Measurements from ENCODE around the gene AP2A1.

AP2A1 gene

DNA sequence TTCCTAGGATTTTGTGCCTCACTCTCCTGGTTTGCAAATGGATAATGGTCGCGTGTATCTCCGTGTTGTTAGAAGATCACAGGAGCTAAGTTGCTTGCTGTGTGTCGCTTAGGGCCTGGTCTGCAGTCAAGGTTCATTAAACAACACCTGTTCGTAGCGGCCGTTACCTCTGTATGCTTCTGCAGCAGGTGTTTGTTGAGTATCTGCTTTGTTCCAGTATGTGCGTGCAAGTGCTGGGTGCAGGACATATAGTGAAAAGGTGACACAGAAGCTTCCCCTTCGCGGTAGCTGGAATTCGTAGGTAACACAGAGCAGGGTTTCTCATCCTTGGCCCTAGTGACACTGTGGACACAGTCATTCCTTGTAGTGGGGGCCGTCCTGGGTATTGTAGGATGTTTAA, 56.7 kb downstream of the AP2A1 start:
- H3K9ac ChIP-seq (ENCODE audit: low read depth in 1 of 2, low read length in 2 of 2): no peak overlapping the region
- H3K36me3 ChIP-seq (ENCODE audit: control insufficient read depth in 1 of 2, insufficient read depth in 2 of 2, low read length in 2 of 2): peaks cover 8 to 24% of the 10 kb centered on the region in 2 donors
- H3K4me3 ChIP-seq (ENCODE audit: low read depth in 1 of 2, low read length in 2 of 2): no peak overlapping the region
- H3K9me3 ChIP-seq (ENCODE audit: control insufficient read depth in 1 of 2, low read length in 2 of 2): no peaks in the 10 kb centered on the region
- no peak overlapping the region for H3K27ac ChIP-seq (ENCODE audit: low read depth, low read length)
- peaks cover 9 to 10% of the 10 kb centered on the region in 2 donors for H3K4me1 ChIP-seq (ENCODE audit: control insufficient read depth in 1 of 2, insufficient read depth in 2 of 2, low read length in 2 of 2)
- no peaks in the 10 kb centered on the region for H3K27me3 ChIP-seq (ENCODE audit: control insufficient read depth in 1 of 2, insufficient read depth in 2 of 2, low read length in 2 of 2)

DNA sequence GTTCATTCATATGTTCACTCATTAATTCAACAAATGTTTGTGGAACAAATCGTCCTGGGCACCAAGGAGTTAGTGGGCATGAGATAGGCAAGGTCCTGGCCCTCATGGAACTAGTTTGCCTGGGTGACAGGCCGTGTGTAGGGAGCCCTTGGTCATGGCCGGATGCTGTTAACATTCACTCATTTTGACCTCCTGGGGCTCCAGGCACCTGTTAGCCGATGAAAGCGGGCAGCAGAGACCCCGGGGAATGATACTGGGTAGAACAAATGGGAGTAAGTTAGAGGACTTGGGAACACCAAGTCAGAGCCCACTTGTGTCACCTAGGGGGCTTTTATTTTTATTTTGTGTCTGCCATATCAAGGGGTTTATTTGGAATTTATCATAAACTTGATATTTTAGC, 57.9 kb downstream of the AP2A1 start:
- H3K27ac ChIP-seq (ENCODE audit: low read depth, low read length): no peak overlapping the region
- H3K4me3 ChIP-seq (ENCODE audit: low read depth in 1 of 2, low read length in 2 of 2): no peak overlapping the region
- H3K36me3 ChIP-seq (ENCODE audit: control insufficient read depth in 1 of 2, insufficient read depth in 2 of 2, low read length in 2 of 2): peaks cover 12 to 34% of the 10 kb centered on the region in 2 donors
- peaks cover under 1% of the 10 kb centered on the region in 2 donors for H3K4me1 ChIP-seq (ENCODE audit: control insufficient read depth in 1 of 2, insufficient read depth in 2 of 2, low read length in 2 of 2)
- no peaks in the 10 kb centered on the region for H3K9me3 ChIP-seq (ENCODE audit: control insufficient read depth in 1 of 2, low read length in 2 of 2)
- no peak overlapping the region for H3K9ac ChIP-seq (ENCODE audit: low read depth in 1 of 2, low read length in 2 of 2)
- no peaks in the 10 kb centered on the region for H3K27me3 ChIP-seq (ENCODE audit: control insufficient read depth in 1 of 2, insufficient read depth in 2 of 2, low read length in 2 of 2)

DNA sequence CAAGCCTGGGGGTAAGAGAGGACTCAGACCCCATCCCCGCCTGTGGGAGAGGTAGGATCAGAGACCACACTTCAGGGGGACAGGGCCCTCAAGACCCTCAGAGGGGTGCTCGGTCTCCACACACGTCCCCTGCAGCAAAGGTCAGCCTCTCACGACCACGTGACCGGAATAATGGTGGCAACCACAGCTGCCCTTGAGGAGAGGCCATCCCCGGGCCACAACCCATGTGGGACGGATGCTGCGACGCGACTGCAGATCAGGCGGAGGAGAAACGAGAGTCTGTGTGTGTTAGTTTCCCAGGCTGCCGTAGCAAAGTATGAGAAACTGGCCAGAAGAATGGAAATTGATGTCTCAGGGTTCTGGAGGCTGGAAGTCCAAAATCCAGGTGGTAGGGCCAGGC, 60.2 kb downstream of the AP2A1 start:
- no peak overlapping the region for H3K9ac ChIP-seq (ENCODE audit: low read depth in 1 of 2, low read length in 2 of 2)
- no peaks in the 10 kb centered on the region for H3K4me1 ChIP-seq (ENCODE audit: control insufficient read depth in 1 of 2, insufficient read depth in 2 of 2, low read length in 2 of 2)
- no peak overlapping the region for H3K4me3 ChIP-seq (ENCODE audit: low read depth in 1 of 2, low read length in 2 of 2)
- H3K27ac ChIP-seq (ENCODE audit: low read depth, low read length): no peak overlapping the region
- H3K36me3 ChIP-seq (ENCODE audit: control insufficient read depth in 1 of 2, insufficient read depth in 2 of 2, low read length in 2 of 2): peaks cover 20 to 55% of the 10 kb centered on the region in 2 donors
- no peaks in the 10 kb centered on the region for H3K9me3 ChIP-seq (ENCODE audit: control insufficient read depth in 1 of 2, low read length in 2 of 2)
- no peaks in the 10 kb centered on the region for H3K27me3 ChIP-seq (ENCODE audit: control insufficient read depth in 1 of 2, insufficient read depth in 2 of 2, low read length in 2 of 2)

DNA sequence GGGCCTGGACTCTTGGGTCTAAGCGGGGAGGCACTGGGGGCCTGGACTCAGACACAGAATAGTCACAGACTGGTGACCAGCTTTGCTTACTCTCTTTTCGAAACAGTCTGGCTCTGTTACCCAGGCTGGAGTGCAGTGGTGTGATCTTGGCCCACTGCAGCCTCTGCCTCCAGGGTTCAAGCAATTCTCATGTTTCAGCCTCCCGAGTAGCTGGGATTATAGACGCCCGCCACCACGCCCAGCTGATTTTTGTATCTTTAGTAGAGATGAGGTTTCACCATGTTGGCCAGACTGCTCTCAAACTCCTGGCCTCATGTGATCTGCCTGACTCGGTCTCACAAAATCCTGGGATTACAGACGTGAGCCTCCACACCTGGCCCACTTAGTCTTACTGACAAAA, 62.4 kb downstream of the AP2A1 start:
- Histone ChIP-seq H3K9ac (ENCODE audit: low read depth in 1 of 2, low read length in 2 of 2) (no peak overlapping the region), H3K4me1 (ENCODE audit: control insufficient read depth in 1 of 2, insufficient read depth in 2 of 2, low read length in 2 of 2) (no peaks in the 10 kb centered on the region), H3K36me3 (ENCODE audit: control insufficient read depth in 1 of 2, insufficient read depth in 2 of 2, low read length in 2 of 2) (peaks cover 37 to 68% of the 10 kb centered on the region in 2 donors), H3K9me3 (ENCODE audit: control insufficient read depth in 1 of 2, low read length in 2 of 2) (no peaks in the 10 kb centered on the region), H3K4me3 (ENCODE audit: low read depth in 1 of 2, low read length in 2 of 2) (no peak overlapping the region), H3K27me3 (ENCODE audit: control insufficient read depth in 1 of 2, insufficient read depth in 2 of 2, low read length in 2 of 2) (no peaks in the 10 kb centered on the region), H3K27ac (ENCODE audit: low read depth, low read length) (no peak overlapping the region)

DNA sequence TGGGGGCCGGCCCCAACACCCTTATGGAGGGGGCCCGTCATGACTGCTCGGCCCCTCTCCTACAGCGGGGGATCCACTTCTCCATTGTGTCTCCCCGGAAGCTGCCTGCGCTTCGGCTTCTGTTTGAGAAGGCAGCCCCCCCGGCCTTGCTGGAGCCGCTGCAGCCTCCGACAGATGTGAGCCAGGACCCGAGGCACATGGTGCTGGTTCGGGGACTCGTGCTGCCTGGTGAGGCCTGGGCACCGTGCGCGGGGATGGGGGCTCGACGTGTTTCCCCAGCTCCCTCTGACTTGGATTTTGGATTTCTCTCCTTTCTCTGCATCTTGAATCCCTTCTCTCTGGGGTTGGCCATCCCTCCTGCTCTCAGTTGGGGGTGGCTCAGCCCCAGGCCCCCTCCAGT, 62.9 kb downstream of the AP2A1 start:
- H3K9ac ChIP-seq (ENCODE audit: low read depth in 1 of 2, low read length in 2 of 2): no peak overlapping the region
- peaks cover 41 to 74% of the 10 kb centered on the region in 2 donors for H3K36me3 ChIP-seq (ENCODE audit: control insufficient read depth in 1 of 2, insufficient read depth in 2 of 2, low read length in 2 of 2)
- no peaks in the 10 kb centered on the region for H3K9me3 ChIP-seq (ENCODE audit: control insufficient read depth in 1 of 2, low read length in 2 of 2)
- no peak overlapping the region for H3K4me3 ChIP-seq (ENCODE audit: low read depth in 1 of 2, low read length in 2 of 2)
- H3K27me3 ChIP-seq (ENCODE audit: control insufficient read depth in 1 of 2, insufficient read depth in 2 of 2, low read length in 2 of 2): no peaks in the 10 kb centered on the region
- H3K4me1 ChIP-seq (ENCODE audit: control insufficient read depth in 1 of 2, insufficient read depth in 2 of 2, low read length in 2 of 2): no peaks in the 10 kb centered on the region
- H3K27ac ChIP-seq (ENCODE audit: low read depth, low read length): no peak overlapping the region

DNA sequence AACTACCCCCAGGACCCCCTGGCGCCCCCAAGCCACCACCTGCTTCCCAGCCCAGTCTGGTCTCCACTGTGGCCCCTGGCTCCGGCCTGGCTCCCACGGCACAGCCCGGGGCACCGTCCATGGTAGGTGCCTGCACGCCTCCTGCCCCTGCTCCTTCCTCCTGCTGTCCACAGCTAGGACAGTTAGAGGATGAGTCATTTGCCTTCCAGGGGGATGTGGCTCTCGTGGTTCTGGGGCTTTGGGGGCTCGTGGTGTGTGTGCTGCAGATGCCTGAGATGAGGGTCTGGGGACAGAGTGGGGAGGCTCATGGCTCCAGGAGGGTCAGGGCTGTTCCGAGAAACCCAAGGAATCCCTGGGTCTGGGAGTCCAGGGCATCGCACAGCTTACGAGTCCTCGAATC, 64.0 kb downstream of the AP2A1 start:
- peaks cover 49 to 84% of the 10 kb centered on the region in 2 donors for H3K36me3 ChIP-seq (ENCODE audit: control insufficient read depth in 1 of 2, insufficient read depth in 2 of 2, low read length in 2 of 2)
- H3K9ac ChIP-seq (ENCODE audit: low read depth in 1 of 2, low read length in 2 of 2): no peak overlapping the region
- H3K9me3 ChIP-seq (ENCODE audit: control insufficient read depth in 1 of 2, low read length in 2 of 2): no peaks in the 10 kb centered on the region
- no peak overlapping the region for H3K4me3 ChIP-seq (ENCODE audit: low read depth in 1 of 2, low read length in 2 of 2)
- no peaks in the 10 kb centered on the region for H3K27me3 ChIP-seq (ENCODE audit: control insufficient read depth in 1 of 2, insufficient read depth in 2 of 2, low read length in 2 of 2)
- no peak overlapping the region for H3K27ac ChIP-seq (ENCODE audit: low read depth, low read length)
- H3K4me1 ChIP-seq (ENCODE audit: control insufficient read depth in 1 of 2, insufficient read depth in 2 of 2, low read length in 2 of 2): no peaks in the 10 kb centered on the region

DNA sequence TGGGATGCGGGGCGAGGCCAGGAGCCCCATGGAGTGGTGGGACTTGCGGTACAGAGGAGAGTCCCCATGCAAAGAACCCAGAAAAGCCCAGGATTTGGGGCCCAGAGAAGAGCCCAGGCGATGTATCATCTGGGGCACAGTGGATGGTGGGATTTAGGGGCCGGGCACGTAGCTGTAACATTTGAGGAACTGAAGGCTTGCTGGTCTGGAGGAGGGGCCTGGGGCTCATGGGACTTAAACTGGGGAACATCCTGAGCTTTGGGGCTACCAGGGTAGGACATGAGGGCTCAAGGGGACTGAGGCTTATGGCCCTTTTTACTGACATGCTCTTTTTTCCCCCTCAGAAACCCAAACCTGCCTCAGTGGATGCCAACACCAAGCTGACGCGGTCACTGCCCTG, 64.8 kb downstream of the AP2A1 start:
- Histone ChIP-seq H3K36me3 (ENCODE audit: control insufficient read depth in 1 of 2, insufficient read depth in 2 of 2, low read length in 2 of 2) (peaks cover 53 to 84% of the 10 kb centered on the region in 2 donors), H3K4me3 (ENCODE audit: low read depth in 1 of 2, low read length in 2 of 2) (no peak overlapping the region), H3K9me3 (ENCODE audit: control insufficient read depth in 1 of 2, low read length in 2 of 2) (no peaks in the 10 kb centered on the region), H3K27me3 (ENCODE audit: control insufficient read depth in 1 of 2, insufficient read depth in 2 of 2, low read length in 2 of 2) (no peaks in the 10 kb centered on the region), H3K27ac (ENCODE audit: low read depth, low read length) (no peak overlapping the region), H3K4me1 (ENCODE audit: control insufficient read depth in 1 of 2, insufficient read depth in 2 of 2, low read length in 2 of 2) (no peaks in the 10 kb centered on the region), H3K9ac (ENCODE audit: low read depth in 1 of 2, low read length in 2 of 2) (no peak overlapping the region)

DNA sequence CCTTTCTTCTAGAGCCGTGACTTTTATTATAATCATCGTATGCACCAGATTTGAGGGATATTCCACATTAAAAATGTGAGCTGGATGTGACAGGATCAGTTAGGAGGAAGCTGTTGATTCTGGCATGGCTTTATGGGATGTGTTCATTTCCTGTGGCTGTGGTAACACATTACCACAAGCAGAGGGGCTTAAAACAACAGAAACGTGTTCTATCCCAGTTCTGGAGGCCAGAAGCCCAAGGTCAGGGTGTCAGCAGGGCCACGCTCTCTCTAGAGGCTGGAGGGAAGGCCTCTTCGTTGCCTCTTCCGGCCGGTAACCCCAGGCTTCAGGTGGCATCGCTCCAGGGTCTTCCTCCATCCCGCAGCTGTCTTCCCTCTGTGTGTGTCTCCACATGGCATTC, 65.8 kb downstream of the AP2A1 start:
- no peaks in the 10 kb centered on the region for H3K9me3 ChIP-seq (ENCODE audit: control insufficient read depth in 1 of 2, low read length in 2 of 2)
- H3K27me3 ChIP-seq (ENCODE audit: control insufficient read depth in 1 of 2, insufficient read depth in 2 of 2, low read length in 2 of 2): no peaks in the 10 kb centered on the region
- no peak overlapping the region for H3K27ac ChIP-seq (ENCODE audit: low read depth, low read length)
- H3K36me3 ChIP-seq (ENCODE audit: control insufficient read depth in 1 of 2, insufficient read depth in 2 of 2, low read length in 2 of 2): peaks cover 49 to 85% of the 10 kb centered on the region in 2 donors
- no peaks in the 10 kb centered on the region for H3K4me1 ChIP-seq (ENCODE audit: control insufficient read depth in 1 of 2, insufficient read depth in 2 of 2, low read length in 2 of 2)
- H3K4me3 ChIP-seq (ENCODE audit: low read depth in 1 of 2, low read length in 2 of 2): no peak overlapping the region
- no peak overlapping the region for H3K9ac ChIP-seq (ENCODE audit: low read depth in 1 of 2, low read length in 2 of 2)

DNA sequence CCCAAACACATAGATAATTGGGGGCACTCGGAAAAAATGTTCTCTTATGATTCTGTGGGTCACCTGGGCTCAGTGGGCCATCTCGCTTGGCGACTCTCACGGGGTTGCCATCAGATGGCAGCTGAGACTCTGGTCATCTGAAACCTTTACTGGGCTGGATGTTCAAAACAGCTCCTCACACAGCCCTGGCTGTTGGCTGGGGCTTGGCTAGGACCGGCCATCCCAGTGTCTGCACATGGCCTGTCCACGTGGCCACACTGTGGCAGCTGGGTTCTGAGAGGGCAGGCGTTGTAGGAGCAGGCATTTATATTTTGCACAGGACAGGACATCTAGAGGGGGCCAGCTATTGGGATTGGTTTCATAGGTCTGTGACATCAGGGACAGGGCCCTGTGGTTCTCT, 66.8 kb downstream of the AP2A1 start:
- Histone ChIP-seq H3K27ac (ENCODE audit: low read depth, low read length) (no peak overlapping the region), H3K9me3 (ENCODE audit: control insufficient read depth in 1 of 2, low read length in 2 of 2) (no peaks in the 10 kb centered on the region), H3K27me3 (ENCODE audit: control insufficient read depth in 1 of 2, insufficient read depth in 2 of 2, low read length in 2 of 2) (no peaks in the 10 kb centered on the region), H3K36me3 (ENCODE audit: control insufficient read depth in 1 of 2, insufficient read depth in 2 of 2, low read length in 2 of 2) (peaks cover 51 to 88% of the 10 kb centered on the region in 2 donors), H3K4me1 (ENCODE audit: control insufficient read depth in 1 of 2, insufficient read depth in 2 of 2, low read length in 2 of 2) (no peaks in the 10 kb centered on the region), H3K4me3 (ENCODE audit: low read depth in 1 of 2, low read length in 2 of 2) (no peak overlapping the region), H3K9ac (ENCODE audit: low read depth in 1 of 2, low read length in 2 of 2) (no peak overlapping the region)

DNA sequence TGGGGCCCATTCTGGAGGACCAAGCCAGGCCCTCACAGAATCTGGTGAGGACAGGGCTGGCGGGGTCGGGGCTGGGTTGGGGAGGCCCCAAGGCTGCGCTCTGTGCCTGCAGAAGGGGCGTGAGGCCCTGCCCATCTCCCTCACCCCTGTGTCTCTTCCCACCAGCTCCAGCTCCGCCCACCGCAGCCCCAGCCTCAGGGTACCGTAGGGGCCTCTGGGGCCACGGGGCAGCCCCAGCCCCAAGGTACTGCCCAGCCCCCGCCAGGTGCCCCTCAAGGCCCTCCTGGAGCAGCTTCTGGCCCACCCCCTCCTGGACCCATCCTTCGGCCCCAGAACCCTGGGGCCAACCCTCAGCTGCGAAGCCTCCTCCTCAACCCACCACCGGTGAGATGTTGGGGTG, 68.8 kb downstream of the AP2A1 start:
- Histone ChIP-seq H3K36me3 (ENCODE audit: control insufficient read depth in 1 of 2, insufficient read depth in 2 of 2, low read length in 2 of 2) (peaks cover 48 to 87% of the 10 kb centered on the region in 2 donors), H3K4me1 (ENCODE audit: control insufficient read depth in 1 of 2, insufficient read depth in 2 of 2, low read length in 2 of 2) (no peaks in the 10 kb centered on the region), H3K9ac (ENCODE audit: low read depth in 1 of 2, low read length in 2 of 2) (no peak overlapping the region), H3K9me3 (ENCODE audit: control insufficient read depth in 1 of 2, low read length in 2 of 2) (no peaks in the 10 kb centered on the region), H3K27ac (ENCODE audit: low read depth, low read length) (no peak overlapping the region), H3K4me3 (ENCODE audit: low read depth in 1 of 2, low read length in 2 of 2) (no peak overlapping the region), H3K27me3 (ENCODE audit: control insufficient read depth in 1 of 2, insufficient read depth in 2 of 2, low read length in 2 of 2) (no peaks in the 10 kb centered on the region)

All from duodenal mucosa (tissue), 2 donors.